ENCODE measurements around the gene DMWD.

Gene DMWD

DNA sequence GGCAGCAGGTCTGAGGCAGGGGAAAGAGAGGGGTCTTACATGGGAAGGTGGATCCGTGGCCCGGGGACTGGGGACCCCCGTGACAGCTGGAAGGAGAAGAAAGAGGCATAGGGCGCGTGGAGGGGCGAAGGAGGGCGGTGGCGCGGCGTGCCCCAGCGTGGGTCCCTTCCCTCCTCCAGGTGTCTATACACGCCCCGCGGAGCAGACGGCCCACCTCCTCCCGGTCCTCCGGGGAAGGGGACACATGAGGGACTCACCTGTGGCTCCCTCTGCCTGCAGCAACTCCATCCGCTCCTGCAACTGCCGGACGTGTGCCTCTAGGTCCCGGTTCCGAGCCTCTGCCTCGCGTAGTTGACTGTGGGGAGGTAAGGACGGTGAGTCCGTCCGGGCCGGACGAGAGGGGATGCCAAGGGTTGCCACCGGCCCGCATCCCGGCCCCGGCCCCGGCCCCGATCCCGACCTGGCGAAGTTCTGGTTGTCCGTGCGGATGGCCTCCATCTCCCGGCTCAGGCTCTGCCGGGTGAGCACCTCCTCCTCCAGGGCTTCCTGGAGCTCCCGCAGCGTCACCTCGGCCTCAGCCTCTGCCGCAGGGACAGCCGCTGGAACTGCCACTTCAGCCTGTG is 21.2 kb downstream of the DMWD start:
- no peak for DNase-seq (ENCODE audit: low read depth in 1 of 2, low spot score in 1 of 2)

DNA sequence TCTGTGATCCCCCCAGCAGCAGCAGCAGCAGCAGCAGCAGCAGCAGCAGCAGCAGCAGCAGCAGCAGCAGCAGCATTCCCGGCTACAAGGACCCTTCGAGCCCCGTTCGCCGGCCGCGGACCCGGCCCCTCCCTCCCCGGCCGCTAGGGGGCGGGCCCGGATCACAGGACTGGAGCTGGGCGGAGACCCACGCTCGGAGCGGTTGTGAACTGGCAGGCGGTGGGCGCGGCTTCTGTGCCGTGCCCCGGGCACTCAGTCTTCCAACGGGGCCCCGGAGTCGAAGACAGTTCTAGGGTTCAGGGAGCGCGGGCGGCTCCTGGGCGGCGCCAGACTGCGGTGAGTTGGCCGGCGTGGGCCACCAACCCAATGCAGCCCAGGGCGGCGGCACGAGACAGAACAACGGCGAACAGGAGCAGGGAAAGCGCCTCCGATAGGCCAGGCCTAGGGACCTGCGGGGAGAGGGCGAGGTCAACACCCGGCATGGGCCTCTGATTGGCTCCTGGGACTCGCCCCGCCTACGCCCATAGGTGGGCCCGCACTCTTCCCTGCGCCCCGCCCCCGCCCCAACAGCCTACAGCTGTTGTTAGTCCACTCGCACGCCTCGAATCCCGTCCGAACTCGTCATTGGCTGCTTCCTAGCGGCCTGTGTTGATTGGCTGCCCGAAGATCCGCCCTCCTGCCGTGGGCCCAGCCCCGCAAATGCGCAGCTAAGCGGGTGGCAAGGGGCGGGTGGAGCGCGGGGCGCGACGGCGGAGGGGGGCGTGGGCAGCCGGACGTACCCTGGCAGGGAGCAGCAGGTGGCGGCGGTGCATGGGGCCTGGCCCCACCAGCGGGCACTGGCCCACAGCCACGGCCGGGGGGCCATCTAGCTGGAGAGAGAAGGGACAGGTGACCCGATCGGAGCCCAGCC is 22.2 kb downstream of the DMWD start:
- DNase-seq (ENCODE audit: low read depth in 1 of 2, low spot score in 1 of 2), result peak; percentile 79 to 85

DNA sequence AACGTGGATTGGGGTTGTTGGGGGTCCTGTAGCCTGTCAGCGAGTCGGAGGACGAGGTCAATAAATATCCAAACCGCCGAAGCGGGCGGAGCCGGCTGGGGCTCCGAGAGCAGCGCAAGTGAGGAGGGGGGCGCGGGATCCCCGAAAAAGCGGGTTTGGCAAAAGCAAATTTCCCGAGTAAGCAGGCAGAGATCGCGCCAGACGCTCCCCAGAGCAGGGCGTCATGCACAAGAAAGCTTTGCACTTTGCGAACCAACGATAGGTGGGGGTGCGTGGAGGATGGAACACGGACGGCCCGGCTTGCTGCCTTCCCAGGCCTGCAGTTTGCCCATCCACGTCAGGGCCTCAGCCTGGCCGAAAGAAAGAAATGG is 22.8 kb downstream of the DMWD start:
- no peak for DNase-seq (ENCODE audit: low read depth in 1 of 2, low spot score in 1 of 2)

DNA sequence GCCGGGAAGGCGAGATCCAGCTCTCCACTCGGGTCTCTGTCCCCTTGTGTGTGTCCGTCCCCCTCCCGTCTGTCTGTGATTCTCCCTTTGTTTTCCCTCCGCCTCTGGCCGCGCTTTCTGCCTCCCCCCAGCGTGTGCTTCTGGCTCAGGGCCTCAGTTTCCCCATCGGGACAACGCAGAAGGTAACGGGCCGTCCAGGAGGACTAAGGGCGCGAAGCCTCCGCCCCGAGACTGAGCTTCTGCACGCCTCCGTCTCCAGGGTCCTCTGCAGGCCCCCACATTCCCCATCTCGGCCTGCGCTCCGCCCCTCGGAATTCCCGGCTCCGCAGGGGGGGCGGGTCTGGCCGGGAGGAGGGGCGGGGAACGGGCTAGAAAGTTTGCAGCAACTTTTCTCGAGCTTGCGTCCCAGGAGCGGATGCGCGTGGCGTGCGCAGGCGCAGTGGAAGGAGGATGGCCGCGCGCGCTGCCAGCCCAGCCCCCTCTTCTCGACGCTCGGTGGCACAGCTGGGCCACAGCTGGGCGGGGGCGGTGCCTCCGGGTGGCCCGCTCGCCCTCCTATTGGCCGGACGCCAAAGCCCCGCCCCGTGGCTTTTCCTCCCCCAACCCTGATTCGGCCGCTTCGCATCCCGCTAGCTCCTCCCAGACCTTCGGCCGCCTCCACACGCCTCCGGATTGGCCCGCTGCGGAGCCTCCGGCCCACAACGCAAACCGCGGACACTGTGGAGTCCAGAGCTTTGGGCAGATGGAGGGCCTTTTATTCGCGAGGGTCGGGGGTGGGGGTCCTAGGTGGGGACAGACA is 23.5 kb downstream of the DMWD start, which contains the start of gene SIX5:
SIX5 (minus strand) TSS at position 269 of the 799 bp plus-strand sequence. CDS start 408 bp downstream, outside the sequence.
- peak; percentile 84 to 89 for DNase-seq (ENCODE audit: low read depth in 1 of 2, low spot score in 1 of 2)

DNA sequence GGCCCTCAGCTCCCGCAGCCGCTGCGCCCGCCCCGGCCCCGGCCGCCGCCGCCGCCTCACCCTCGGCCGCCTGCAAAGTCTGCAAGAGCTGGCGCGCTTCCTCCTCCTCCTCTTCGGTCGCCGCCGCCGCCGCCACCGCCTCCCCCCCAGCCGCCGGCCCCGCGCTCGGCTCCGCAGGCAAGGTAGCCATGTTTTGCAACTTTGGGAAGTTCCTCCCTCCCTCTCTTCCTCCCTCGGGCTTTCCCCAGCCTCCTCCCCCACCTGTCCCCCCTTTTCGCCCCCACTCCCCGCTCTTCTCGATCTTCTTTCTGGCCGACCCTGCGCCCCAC is 24.0 kb downstream of the DMWD start:
- DNase-seq (ENCODE audit: low read depth in 1 of 2, low spot score in 1 of 2), result no peak

DNA sequence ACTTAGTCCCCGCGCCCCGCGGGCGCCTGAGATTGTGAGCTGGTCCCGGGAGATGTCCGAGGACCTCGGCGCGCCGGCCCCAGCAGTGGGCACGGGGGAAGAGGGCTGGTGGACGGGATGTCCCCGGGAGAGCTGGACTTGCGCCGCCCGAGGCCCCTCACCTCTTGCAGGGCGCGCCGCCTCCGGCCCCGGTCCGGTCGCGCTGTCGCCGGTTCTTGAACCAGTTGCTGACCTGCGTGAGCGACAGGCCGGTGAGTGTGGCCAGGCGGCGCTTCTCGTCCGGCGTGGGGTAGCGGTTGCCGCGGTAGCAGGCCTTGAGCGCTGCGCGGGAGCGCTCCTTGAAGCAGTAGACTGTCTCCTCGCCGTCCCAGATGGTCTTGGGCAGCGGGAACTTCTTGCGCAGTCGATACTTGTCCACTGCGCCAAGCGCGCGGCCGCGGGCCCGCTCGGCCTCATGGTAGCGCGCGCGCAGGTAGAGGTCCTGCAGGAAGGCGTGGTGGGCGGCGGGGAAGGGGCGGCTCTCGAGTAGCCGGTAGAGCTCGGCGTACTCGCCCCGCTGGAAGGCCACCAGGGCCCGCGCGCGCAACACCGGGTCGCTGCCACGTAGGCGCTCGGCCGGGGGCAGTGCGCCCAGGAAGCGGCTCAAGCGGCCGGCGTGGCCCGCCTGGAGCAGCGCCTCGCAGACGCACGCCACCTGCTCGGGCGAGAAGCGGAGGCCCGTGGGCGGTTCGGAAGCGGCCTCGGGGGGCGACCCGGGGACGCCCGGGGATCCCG is 24.6 kb downstream of the DMWD start:
- no peak for DNase-seq (ENCODE audit: low read depth in 1 of 2, low spot score in 1 of 2)

DNA sequence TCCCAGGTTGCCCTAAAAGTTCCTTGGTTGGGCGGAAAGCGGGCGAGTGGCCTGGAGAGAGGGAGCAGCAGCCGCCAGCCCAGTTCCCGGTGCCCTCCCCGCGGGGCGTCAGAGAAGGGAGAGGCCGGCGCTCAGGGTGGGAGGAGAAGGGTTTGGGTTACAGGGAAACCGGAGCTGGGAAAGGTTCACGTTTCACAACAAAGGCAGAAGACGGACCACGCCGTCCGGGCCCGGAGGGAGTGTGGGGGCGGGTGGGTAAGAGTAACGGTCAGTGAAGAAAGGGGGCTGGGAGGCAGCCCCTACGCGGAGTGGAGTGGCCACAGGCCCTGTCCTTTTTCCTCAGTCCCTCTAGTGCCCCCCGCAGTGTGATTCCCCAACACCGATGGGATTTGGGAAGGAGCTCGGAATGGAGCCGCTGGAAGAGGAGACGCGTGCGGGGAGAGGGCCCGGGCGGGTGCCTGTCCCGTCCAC is 25.2 kb downstream of the DMWD start:
- no peak for DNase-seq (ENCODE audit: low read depth in 1 of 2, low spot score in 1 of 2)

DNA sequence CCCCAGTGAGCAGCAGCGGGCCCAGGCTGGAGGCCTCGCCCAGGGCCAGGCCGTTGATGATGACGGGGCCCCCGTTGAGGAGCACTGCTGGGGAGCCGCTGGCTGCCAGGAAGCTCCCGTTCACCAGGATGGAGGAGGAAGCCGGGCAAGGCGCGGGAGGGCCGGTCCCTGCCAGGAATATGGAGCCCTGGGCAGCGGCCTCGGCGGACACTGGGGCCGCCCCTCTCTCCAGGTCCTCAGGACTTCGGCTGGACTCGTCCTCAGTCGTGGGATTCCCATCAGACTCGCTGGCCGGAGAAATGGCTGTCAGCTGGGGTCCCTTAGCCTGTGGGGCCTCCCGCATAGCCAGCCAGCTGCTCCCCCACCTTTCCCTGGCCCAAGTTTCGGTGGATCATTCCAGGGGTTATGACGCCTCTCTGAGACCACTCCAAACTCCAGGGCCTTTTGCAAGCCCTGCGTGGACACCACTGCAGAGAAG is 25.7 kb downstream of the DMWD start:
- DNase-seq (ENCODE audit: low read depth in 1 of 2, low spot score in 1 of 2), result no peak

DNA sequence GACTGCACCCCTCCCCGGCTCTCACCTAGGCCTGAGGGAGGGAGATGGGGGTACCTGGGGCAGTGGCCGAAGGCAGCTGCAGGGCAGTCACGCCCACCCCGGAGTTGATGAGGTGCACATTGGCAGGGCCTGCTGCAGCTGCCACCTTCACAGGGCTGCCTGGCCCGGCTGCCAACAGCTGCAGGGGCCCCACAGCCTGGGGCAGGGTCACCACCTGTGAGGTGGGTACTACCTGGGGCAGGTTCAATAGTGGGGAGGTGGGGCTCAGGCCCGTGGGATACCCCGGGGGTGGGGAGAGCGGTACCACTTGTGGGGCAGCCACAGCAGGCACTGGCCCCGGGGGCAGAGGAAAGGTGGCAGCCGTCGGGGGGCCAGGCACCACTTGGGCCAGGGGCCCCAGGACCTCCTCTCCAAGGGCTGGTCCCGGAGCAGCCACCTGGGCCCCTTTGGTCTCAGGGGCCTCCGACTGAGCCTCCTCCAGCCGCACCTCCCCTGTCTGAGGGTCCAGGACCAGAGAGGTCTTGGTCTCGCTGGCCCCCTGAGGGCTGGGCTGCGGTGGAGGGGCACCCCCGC is 26.3 kb downstream of the DMWD start:
- no peak for DNase-seq (ENCODE audit: low read depth in 1 of 2, low spot score in 1 of 2)

DNA sequence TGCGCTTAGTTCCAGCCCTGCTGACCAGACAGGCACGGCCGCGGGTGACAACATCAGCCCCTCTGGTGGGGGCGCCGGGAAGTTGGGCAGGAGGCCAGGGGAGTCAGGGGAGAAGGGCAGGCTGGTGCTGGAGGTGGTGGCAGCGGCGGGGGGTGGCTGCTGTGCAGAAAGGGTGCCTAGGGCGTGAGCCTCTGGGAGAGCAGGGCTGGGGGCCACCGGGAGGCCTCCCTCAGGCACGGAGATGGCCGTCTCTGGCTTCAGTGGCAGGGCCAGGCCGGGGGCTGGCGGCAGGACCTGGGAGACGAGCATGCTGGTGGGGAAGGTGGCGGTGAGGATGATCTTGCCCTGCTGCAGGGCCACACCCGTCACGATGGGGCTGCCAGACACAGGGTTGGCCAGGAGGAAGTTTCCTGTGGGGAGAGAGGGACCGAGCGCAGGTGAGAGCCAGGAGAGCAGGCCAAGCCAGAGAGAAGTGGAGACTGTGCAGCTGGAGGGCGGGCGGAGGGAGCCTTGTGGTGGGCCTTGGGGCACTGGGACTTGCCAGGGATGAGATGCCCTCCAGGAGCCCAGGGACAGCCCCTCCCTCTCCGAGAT is 26.8 kb downstream of the DMWD start:
- no peak for DNase-seq (ENCODE audit: low read depth in 1 of 2, low spot score in 1 of 2)

DNA sequence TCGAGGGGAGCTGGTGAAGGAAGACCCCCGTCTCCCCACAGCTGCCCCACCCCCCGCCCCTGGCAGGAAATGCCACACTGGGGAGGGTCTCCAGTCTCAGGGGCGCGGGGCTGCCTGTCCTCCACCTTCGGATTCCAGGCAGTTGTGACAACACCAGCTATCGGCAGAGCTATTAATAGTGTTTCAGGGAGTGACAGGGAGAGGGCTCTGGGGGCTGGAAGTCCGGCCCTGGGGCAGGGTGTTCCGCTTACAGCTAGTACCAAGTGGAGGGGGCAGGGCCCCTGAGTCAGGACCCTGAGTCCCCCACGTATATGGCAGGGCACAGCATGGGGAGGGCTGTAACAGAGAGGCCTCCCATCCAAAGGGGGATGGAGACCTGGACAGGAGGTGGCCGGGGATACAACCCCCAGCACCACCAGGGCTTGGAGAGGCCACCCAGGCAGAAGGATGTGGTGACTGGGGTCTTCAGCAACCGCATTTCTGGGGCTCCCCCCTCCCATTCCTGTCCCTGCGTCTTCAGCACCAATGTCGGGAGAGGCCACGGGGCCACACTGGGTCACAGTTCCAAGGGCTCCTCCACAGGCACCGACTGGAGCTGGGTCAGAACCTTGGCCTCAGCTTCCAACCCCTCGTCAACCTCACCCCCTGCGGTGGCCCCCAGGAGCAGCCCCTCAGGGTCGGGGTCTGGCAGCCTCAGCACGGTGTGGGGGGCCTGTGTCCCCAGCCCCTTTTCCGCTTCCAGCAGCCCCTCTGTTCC is 27.5 kb downstream of the DMWD start:
- DNase-seq (ENCODE audit: low read depth in 1 of 2, low spot score in 1 of 2), result no peak

DNA sequence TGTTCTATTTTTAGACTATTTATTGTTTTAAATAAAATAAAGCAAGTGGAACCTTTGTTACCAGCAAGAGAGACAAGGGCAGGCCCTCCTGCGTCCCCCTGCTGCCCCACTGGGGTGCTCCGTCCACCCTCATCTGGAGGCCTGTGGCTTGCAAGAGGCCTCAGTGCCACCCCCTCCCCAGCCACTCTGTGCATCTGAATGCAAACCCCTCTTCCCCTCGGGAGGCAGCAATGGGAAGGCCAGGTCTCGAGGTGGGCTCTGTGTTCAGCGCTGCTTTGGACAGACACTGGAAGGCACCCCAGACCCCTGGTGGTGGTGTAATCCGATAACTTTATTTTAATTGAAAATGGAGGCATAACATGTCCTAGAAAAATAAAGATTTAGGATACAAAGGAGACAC is 28.2 kb downstream of the DMWD start:
- no peak for DNase-seq (ENCODE audit: low read depth in 1 of 2, low spot score in 1 of 2)

DNA sequence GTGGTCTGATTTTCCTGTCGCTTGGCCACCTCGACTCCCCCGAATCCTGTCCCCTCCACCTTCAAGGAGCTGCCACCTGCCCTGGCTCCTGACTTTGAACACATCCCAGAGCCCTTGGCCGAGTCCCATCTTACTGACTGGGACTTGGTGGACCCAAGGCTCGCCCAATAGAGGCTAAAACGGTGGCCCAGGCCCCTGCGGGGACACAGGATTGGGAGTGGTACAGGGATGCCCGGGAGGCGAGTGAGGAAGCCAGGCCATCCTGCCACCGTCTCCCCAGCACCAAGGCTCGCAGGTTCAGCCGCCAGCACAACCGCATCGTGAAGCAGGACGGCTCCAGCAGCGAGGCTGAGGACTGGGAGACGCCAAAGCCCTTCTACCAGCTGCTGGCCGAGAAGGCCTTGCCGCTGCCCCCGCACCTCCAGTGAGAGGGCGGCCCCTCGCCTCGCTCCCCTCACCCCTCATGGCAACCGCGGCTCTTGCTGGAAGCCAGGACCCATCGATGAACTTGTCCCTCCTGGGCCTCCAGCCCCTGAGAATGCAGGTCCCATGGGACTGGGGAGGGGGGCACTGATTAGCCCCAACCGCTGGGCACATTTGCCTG is 28.9 kb downstream of the DMWD start:
- no peak for DNase-seq (ENCODE audit: low read depth in 1 of 2, low spot score in 1 of 2)

DNA sequence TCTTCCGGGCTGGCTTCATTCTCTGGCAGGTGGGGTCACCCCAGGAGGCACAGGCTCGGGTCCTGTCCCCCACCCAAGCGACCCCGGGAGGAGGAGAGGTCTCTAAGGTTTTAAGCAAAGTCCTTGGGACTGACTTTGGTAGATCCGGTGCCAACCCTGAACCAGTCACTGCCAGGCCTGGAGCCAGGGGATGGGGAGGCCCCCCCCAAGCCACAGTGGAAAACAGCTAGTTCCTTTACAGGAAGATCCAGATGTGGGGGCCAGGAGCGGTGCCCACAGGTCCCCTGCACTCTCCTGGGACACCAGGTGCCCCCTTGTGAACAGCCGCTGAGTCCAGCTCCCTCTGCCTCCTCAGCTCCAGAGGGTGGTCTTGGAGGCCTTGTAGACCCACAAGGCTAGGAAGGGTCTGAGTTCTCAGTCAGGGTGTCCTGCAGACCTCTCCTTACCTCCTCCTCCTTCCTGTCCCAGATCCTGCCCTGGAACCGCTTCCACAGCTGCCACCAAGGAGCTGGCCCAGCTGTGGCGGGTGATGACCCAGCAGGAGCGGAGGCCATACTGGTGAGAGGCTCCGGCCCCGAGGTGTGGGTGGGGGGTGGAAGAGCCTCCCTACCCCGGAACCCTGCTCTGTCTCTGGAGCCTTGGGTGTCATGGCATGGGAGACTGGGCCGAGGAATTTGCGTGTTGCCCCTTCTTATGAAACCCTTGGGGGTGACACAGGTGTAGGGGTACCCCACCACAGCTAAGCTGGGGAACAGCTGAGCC is 29.6 kb downstream of the DMWD start:
- DNase-seq (ENCODE audit: low read depth in 1 of 2, low spot score in 1 of 2), result no peak

DNA sequence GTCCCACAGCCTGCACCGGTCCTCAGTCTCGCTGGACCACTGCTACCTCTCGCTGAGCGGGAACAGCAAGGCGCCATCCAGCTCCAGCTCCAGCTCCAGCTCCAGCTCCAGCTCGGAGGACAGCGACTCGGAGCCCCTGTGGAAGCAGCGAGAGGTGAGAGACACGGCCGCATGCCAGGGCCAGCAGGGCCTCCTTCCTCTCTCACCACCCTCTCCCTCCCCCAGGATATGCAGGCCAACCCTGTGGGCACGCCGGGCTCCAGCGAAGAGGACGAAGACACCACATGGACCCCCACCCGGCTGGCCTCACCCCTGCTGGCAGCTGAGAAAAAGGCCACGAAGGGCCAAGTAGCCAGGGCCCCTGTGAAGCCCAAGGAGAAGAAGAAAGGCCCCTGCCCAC is 30.9 kb downstream of the DMWD start:
- DNase-seq (ENCODE audit: low read depth in 1 of 2, low spot score in 1 of 2), result no peak

DNA sequence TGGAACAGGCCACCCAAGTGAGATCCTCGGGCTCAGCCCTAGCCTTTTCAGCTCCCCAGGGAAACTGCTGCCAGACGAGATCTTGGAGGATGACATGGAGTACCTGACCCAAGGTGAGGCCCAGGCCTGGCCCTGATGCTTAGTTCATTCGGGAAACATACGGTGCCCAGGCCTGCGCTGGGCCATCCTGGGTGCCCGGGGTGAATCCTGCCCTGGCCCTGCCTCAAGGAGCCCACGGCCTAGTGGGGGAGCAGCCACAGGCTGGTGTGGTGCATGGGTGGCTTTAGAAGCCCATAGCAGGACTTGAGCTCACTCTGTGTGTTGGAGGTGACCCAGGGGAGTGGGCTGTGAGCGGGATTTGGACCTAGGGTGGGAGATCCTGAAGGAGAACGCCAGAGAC is 33.7 kb downstream of the DMWD start:
- no peak for DNase-seq (ENCODE audit: low read depth in 1 of 2, low spot score in 1 of 2)

DNA sequence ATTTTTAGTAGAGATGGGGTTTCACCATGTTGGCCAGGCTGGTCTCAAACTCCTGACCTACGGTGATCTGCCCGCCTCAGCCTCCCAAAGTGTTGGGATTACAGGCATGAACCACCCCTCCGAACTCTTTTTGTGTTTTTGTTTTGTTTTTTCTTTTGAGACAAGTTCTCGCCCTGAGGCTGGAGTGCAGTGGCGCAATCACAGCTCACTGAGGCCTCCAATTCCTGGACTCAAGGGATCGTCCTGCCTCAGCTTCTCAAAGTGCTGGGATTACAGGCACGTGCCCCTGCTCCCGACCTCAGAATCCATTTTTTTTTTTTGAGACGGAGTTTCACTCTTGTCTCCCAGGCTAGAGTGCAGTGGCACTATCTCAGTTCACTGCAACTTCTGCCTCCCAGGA is 35.0 kb downstream of the DMWD start:
- no peak for DNase-seq (ENCODE audit: low read depth in 1 of 2, low spot score in 1 of 2)

DNA sequence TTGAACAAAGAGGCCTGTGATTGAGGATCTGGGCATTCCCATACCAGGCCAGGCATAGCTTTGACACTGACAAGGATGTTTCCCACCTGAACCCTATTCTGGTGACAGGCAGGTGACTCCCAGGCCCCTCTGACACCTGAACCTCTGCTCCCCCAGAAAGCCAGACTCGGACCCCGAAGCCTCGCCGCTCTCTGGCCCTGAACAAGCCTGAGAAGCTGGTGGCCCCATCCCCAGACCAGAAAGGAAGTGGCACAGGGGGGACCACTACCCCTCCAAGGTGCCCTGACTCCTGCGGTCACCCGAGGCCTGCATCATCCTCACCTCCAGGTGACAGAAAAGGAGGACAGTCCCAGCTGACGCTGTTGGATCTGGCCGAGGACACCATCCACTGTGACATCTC is 38.3 kb downstream of the DMWD start:
- no peak for DNase-seq (ENCODE audit: low read depth in 1 of 2, low spot score in 1 of 2)
